ENCODE measurements around the gene CEP162.
"Not testable (repeated sequence)": the region's sequence is repeated elsewhere in the genome, so short reads cannot be mapped to it uniquely, and the experiment has no call there.

The CEP162 gene

GRCh38 chr6:84204011-84204410 is 23.4 kb downstream of the CEP162 start:
- Histone ChIP-seq H3K4me3 (ENCODE audit: low read depth, low read length) (no peak overlapping the region), H3K27me3 (replicated peaks) (no peaks in the 10 kb centered on the region), H3K27ac (no peak overlapping the region), H3K36me3 (replicated peaks) (no peaks in the 10 kb centered on the region)
- TF ChIP-seq, protein P1, sequence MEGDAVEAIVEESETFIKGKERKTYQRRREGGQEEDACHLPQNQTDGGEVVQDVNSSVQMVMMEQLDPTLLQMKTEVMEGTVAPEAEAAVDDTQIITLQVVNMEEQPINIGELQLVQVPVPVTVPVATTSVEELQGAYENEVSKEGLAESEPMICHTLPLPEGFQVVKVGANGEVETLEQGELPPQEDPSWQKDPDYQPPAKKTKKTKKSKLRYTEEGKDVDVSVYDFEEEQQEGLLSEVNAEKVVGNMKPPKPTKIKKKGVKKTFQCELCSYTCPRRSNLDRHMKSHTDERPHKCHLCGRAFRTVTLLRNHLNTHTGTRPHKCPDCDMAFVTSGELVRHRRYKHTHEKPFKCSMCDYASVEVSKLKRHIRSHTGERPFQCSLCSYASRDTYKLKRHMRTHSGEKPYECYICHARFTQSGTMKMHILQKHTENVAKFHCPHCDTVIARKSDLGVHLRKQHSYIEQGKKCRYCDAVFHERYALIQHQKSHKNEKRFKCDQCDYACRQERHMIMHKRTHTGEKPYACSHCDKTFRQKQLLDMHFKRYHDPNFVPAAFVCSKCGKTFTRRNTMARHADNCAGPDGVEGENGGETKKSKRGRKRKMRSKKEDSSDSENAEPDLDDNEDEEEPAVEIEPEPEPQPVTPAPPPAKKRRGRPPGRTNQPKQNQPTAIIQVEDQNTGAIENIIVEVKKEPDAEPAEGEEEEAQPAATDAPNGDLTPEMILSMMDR (IDR thresholded peaks at IDR 0.05; ENCODE audit: low read depth, low read length, missing control alignments) = no peak
- no peak for DNase-seq
- in situ Hi-C loops (cut with HindIII; ENCODE audit: low pct_ligation_motif_present, low sequenced_read_pairs) = no loop called here

DNA sequence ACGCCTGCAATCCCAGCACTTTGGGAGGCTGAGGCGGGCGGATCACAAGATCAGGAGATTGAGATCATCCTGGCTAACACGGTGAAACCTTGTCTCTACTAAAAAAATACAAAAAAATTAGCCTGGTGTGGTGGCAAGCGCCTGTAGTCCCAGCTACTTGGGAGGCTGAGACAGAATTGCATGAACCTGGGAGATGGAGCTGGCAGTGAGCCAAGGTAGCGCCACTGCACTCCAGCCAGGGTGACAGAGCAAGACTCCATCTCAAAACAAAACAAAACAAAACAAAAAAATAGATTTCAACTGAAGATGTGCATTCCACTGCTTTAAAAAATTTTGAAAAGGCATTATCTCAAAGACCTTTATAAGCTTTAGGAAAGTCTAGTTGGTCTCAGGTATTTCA is 27.5 kb downstream of the CEP162 start:
- H3K36me3 ChIP-seq (replicated peaks); in situ Hi-C loops (cut with HindIII; ENCODE audit: low pct_ligation_motif_present, low sequenced_read_pairs); H3K27me3 ChIP-seq (replicated peaks); DNase-seq; H3K27ac ChIP-seq; H3K4me3 ChIP-seq (ENCODE audit: low read depth, low read length): not testable (repeated sequence)

GRCh38 chr6:84197708-84198107 is 29.7 kb downstream of the CEP162 start:
- Histone ChIP-seq H3K36me3 (replicated peaks) (no peaks in the 10 kb centered on the region), H3K27me3 (replicated peaks) (no peaks in the 10 kb centered on the region), H3K4me3 (ENCODE audit: low read depth, low read length) (no peak overlapping the region), H3K27ac (no peak overlapping the region)
- in situ Hi-C loops (cut with HindIII; ENCODE audit: low pct_ligation_motif_present, low sequenced_read_pairs) = no loop called here
- TF ChIP-seq, protein P1 (IDR thresholded peaks at IDR 0.05; ENCODE audit: low read depth, low read length, missing control alignments) = no peak
- peak; percentile 9 for DNase-seq

GRCh38 chr6:84193114-84193708 is 34.2 kb downstream of the CEP162 start:
- Histone ChIP-seq H3K36me3 (replicated peaks) (no peaks in the 10 kb centered on the region), H3K27ac (no peak overlapping the region), H3K4me3 (ENCODE audit: low read depth, low read length) (no peak overlapping the region), H3K27me3 (replicated peaks) (no peaks in the 10 kb centered on the region)
- in situ Hi-C loops (cut with HindIII; ENCODE audit: low pct_ligation_motif_present, low sequenced_read_pairs) = no loop called here
- TF ChIP-seq, protein P1 (IDR thresholded peaks at IDR 0.05; ENCODE audit: low read depth, low read length, missing control alignments) = no peak
- DNase-seq = peak; percentile 47

DNA sequence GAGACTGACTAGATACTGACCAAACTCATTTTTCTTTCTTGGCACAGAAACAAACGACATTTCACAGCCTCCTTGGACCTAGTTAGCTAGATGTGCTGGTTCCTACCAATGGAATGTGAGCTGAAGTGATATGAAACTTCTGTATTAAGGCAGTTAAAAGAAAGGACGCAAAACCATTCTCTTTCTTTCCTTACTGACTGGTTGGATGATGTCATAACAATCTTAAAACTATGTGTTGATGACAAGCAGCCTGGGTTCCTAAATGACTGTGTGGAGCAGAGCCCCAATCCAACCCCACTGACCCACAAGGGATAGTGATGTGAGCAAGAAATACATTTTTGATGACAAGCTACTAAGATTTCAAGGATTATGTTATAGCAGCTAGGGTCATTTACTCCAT is 35.6 kb downstream of the CEP162 start:
- H3K36me3 ChIP-seq (replicated peaks) = no peaks in the 10 kb centered on the region
- in situ Hi-C loops (cut with HindIII; ENCODE audit: low pct_ligation_motif_present, low sequenced_read_pairs) = no loop called here

DNA sequence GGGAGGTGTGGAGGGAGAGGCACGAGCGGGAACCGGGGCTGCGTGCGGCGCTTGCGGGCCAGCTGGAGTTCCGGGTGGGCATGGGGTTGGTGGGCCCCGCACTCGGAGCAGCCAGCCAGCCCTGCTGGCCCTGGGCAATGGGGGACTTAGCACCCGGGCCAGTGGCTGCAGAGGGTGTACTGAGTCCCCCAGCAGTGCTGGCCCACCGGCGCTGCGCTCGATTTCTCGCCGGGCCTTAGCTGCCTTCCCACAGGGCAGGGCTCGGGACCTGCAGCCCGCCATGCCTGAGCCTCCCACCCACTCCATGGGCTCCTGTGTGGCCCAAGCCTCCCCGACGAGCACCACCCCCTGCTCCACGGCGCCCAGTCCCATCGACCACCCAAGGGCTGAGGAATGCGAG is 38.1 kb downstream of the CEP162 start:
- H3K27ac ChIP-seq; H3K36me3 ChIP-seq (replicated peaks); in situ Hi-C loops (cut with HindIII; ENCODE audit: low pct_ligation_motif_present, low sequenced_read_pairs); H3K27me3 ChIP-seq (replicated peaks); DNase-seq; H3K4me3 ChIP-seq (ENCODE audit: low read depth, low read length): not testable (repeated sequence)

More for the DNA sequence above, 35.6 kb downstream of the CEP162 start:
- no peak for DNase-seq
- Histone ChIP-seq H3K27me3 (replicated peaks) (no peaks in the 10 kb centered on the region), H3K4me3 (ENCODE audit: low read depth, low read length) (no peak overlapping the region), H3K27ac (no peak overlapping the region)
- TF ChIP-seq, protein P1 (IDR thresholded peaks at IDR 0.05; ENCODE audit: low read depth, low read length, missing control alignments) = no peak

DNA sequence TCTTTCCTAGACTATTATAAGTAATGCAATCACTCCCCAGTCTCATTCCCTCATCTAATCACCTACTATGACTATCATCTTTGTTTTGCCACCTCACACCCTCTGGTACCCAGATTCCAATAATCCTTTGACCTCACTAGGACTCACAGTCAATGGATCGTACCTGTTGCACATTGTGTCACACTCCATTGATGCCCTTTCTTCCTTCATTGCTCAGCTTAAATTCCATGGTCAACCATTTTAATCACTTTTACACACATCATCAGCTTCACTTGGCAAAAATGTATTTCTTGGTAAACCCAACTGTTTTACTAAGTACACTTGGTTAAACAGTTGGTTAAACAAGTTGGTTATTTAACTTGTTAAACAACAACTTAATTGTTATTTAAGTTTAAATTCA is 44.0 kb downstream of the CEP162 start:
- Histone ChIP-seq H3K27ac (no peak overlapping the region), H3K27me3 (replicated peaks) (no peaks in the 10 kb centered on the region), H3K4me3 (ENCODE audit: low read depth, low read length) (no peak overlapping the region), H3K36me3 (replicated peaks) (no peaks in the 10 kb centered on the region)
- in situ Hi-C loops (cut with HindIII; ENCODE audit: low pct_ligation_motif_present, low sequenced_read_pairs) = no loop called here
- TF ChIP-seq, protein P1 (IDR thresholded peaks at IDR 0.05; ENCODE audit: low read depth, low read length, missing control alignments) = no peak
- no peak for DNase-seq
